H1 (cell line): ENCODE data around the gene CPXM2. TPM values are rescaled to one million over a fixed set of nuclear protein-coding genes. Genes with fewer than 3 reads are reported as not detected.
A peak's percentile ranks its signal among the peaks of the same experiment; 100 is the strongest.

Experiments
- CTCF ChIA-PET: fragments of 300-600 bp; sonication (Branson Sonifier 250); formaldehyde crosslinking; loops from one replicate; lab custom pipeline; 2021; ENCODE audit not compliant: partially characterized antibody; lab: Charles Lee
- POLR2A ChIA-PET: fragments of 300-600 bp; sonication (Branson Sonifier 250); formaldehyde crosslinking; loops from one replicate; lab custom pipeline; 2021; ENCODE audit warnings: inconsistent platforms; ENCODE audit not compliant: partially characterized antibody; lab: Charles Lee
- DNase-seq, 2 experiments: peaks; one replicate each; pipeline versions ENCODE4 v3.0.0 to v3.0.0-alpha.2; 2010 to 2022; ENCODE audit warnings: low spot score in 2 of 2, low read depth in 1 of 2, mixed read lengths in 1 of 2
- FAIRE-seq: peaks from 2 replicates; lab custom pipeline; 2011; peaks lifted over from hg19 to GRCh38; lab: Jason Lieb, UNC
- H2AFZ ChIP-seq: 2 replicates; pipeline ENCODE4 v1.8.1; 2012; ENCODE audit warnings: low read length, inconsistent platforms
- H2AK5ac ChIP-seq: 2 replicates; pipeline ENCODE4 v1.6.1; 2013; ENCODE audit warnings: low read depth, low read length
- H2BK120ac ChIP-seq: replicated peaks from 2 replicates; pipeline ENCODE3; 2013; ENCODE audit warnings: low read depth, low read length, inconsistent platforms
- H2BK12ac ChIP-seq: 2 replicates; pipeline ENCODE4 v1.6.1; 2013; ENCODE audit warnings: low read depth, low read length
- H2BK15ac ChIP-seq: 2 replicates; pipeline ENCODE4 v1.6.1; 2013; ENCODE audit warnings: low read length
- H2BK20ac ChIP-seq: 2 replicates; pipeline ENCODE4 v1.6.1; 2013; ENCODE audit warnings: low read length
- H2BK5ac ChIP-seq: 2 replicates; pipeline ENCODE4 v1.6.1; 2013; ENCODE audit warnings: low read depth, low read length
- H3K14ac ChIP-seq: 2 replicates; pipeline ENCODE4 v1.6.1; 2013; ENCODE audit warnings: inconsistent platforms; ENCODE audit not compliant: insufficient read length
- H3K18ac ChIP-seq: 2 replicates; pipeline ENCODE4 v1.6.1; 2013; ENCODE audit warnings: low read length; ENCODE audit errors: extremely low read depth
- H3K23ac ChIP-seq: 2 replicates; pipeline ENCODE4 v1.6.1; 2013; ENCODE audit warnings: inconsistent platforms; ENCODE audit not compliant: insufficient read length
- H3K23me2 ChIP-seq: 2 replicates; pipeline ENCODE4 v1.6.1; 2013; ENCODE audit warnings: low read depth, low read length
- H3K27ac ChIP-seq: 2 replicates; pipeline ENCODE4 v1.6.1; 2011; ENCODE audit warnings: low read depth, low read length, inconsistent platforms
- H3K27me3 ChIP-seq, 4 experiments: replicated peaks in 1 of 4; 1 replicate in 1 of 4; 2 replicates in 3 of 4; pipeline versions ENCODE4 v1.6.1 to v1.8.1; 2011 to 2013; ENCODE audit warnings: low read length in 3 of 4, mild to moderate bottlenecking in 3 of 4, inconsistent platforms in 2 of 4, mixed read lengths in 2 of 4, moderate library complexity in 1 of 4; ENCODE audit not compliant: control insufficient read depth in 3 of 4, insufficient read depth in 3 of 4; ENCODE audit errors: extremely low read depth in 1 of 4
- H3K36me3 ChIP-seq, 4 experiments: 2 replicates each; pipeline versions ENCODE4 v1.6.1 to v1.8.1; 2011 to 2013; ENCODE audit warnings: mild to moderate bottlenecking in 4 of 4, low read length in 3 of 4, moderate library complexity in 2 of 4, control low read depth in 1 of 4, inconsistent platforms in 1 of 4; ENCODE audit not compliant: insufficient read depth in 4 of 4, control insufficient read depth in 2 of 4
- H3K4ac ChIP-seq: replicated peaks from 2 replicates; pipeline ENCODE3; 2013; ENCODE audit warnings: low read length, low read depth, mixed read lengths, inconsistent platforms; ENCODE audit not compliant: insufficient read length
- H3K4me1 ChIP-seq, 4 experiments: replicated peaks in 1 of 4; 1 replicate in 1 of 4; 2 replicates in 3 of 4; pipeline versions ENCODE4 v1.6.1 to v1.8.1; 2011 to 2013; ENCODE audit warnings: low read length in 3 of 4, inconsistent platforms in 2 of 4, mixed read lengths in 1 of 4; ENCODE audit not compliant: insufficient read depth in 4 of 4, control insufficient read depth in 3 of 4
- H3K4me2 ChIP-seq, 2 experiments: 2 replicates each; pipeline versions ENCODE4 v1.6.1 to v1.8.1; 2011 to 2013; ENCODE audit warnings: low read depth in 2 of 2, low read length in 2 of 2, control low read depth in 1 of 2, inconsistent platforms in 1 of 2, mild to moderate bottlenecking in 1 of 2; ENCODE audit not compliant: insufficient read depth in 1 of 2
- H3K4me3 ChIP-seq, 4 experiments: fragments of 200-600, 300-600 bp in 1 of 4; sonication (generic), shearing (Covaris generic), sonication (Bioruptor Twin) in 1 of 4; 2 replicates each; pipeline versions ENCODE4 v1.5.1 to v1.8.1; 2011 to 2016; ENCODE audit warnings: low read length in 4 of 4, low read depth in 3 of 4, control low read depth in 2 of 4, inconsistent platforms in 2 of 4, mild to moderate bottlenecking in 2 of 4, mixed read lengths in 1 of 4, moderate library complexity in 1 of 4; ENCODE audit not compliant: insufficient read depth in 2 of 4; ENCODE audit errors: extremely low read depth in 1 of 4
- H3K56ac ChIP-seq: replicated peaks from 2 replicates; pipeline ENCODE3; 2013; ENCODE audit warnings: low read depth, mild to moderate bottlenecking, mixed read lengths, low read length, inconsistent platforms; ENCODE audit not compliant: insufficient read length
- H3K79me1 ChIP-seq: 2 replicates; pipeline ENCODE4 v1.6.1; 2013; ENCODE audit warnings: low read depth, low read length, control low read depth
- H3K79me2 ChIP-seq, 2 experiments: 2 replicates each; pipeline versions ENCODE4 v1.6.1 to v1.8.1; 2012 to 2013; ENCODE audit warnings: low read length in 2 of 2, mild to moderate bottlenecking in 2 of 2, inconsistent platforms in 1 of 2; ENCODE audit not compliant: insufficient read depth in 2 of 2, control insufficient read depth in 1 of 2
- H3K9ac ChIP-seq, 4 experiments: replicated peaks in 1 of 4; 1 replicate in 1 of 4; 2 replicates in 3 of 4; pipeline versions ENCODE4 v1.6.1 to v1.8.1; 2011 to 2013; ENCODE audit warnings: low read depth in 3 of 4, low read length in 3 of 4, control low read depth in 2 of 4, mild to moderate bottlenecking in 2 of 4, moderate library complexity in 2 of 4, inconsistent platforms in 1 of 4; ENCODE audit errors: extremely low read depth in 1 of 4
- H3K9me3 ChIP-seq, 2 experiments: 2 replicates each; pipeline versions ENCODE4 v1.6.1 to v1.8.1; 2012 to 2013; ENCODE audit warnings: mild to moderate bottlenecking in 2 of 2, moderate library complexity in 2 of 2, control low read depth in 1 of 2, inconsistent platforms in 1 of 2, low read depth in 1 of 2, low read length in 1 of 2, mixed read lengths in 1 of 2; ENCODE audit not compliant: insufficient read depth in 2 of 2
- H4K20me1 ChIP-seq, 2 experiments: replicated peaks in 1 of 2; 2 replicates each; pipeline versions ENCODE3 to v1.8.1; 2011 to 2013; ENCODE audit warnings: inconsistent platforms in 2 of 2, low read length in 2 of 2, mild to moderate bottlenecking in 1 of 2; ENCODE audit not compliant: insufficient read depth in 2 of 2, control insufficient read depth in 1 of 2
- H4K5ac ChIP-seq: 2 replicates; pipeline ENCODE4 v1.6.1; 2013; ENCODE audit warnings: low read length, low read depth, mixed read lengths, inconsistent platforms; ENCODE audit not compliant: insufficient read length
- H4K8ac ChIP-seq: 2 replicates; pipeline ENCODE4 v1.8.0; 2013; ENCODE audit warnings: mild to moderate bottlenecking, moderate library complexity, low read length, inconsistent platforms; ENCODE audit not compliant: insufficient read depth; ENCODE audit errors: extremely low read depth
- H4K91ac ChIP-seq: replicated peaks from 2 replicates; pipeline ENCODE3; 2013; ENCODE audit warnings: low read length, mixed read lengths, inconsistent platforms; ENCODE audit not compliant: insufficient read length
- E2F6 ChIP-seq: IDR thresholded peaks from 2 replicates; pipeline ENCODE4 v1.6.1; 2012; ENCODE audit warnings: inconsistent platforms
- HDAC2 ChIP-seq, 2 experiments: fragments of 300-600 bp in 1 of 2; sonication (generic) in 1 of 2; IDR thresholded peaks; 2 replicates each; pipeline ENCODE4 v1.6.1; 2011 to 2012; ENCODE audit warnings: low read depth in 2 of 2, low read length in 2 of 2, mild to moderate bottlenecking in 2 of 2, moderate library complexity in 2 of 2, borderline replicate concordance in 1 of 2, inconsistent platforms in 1 of 2
- KDM4A ChIP-seq: IDR thresholded peaks from one replicate; pipeline ENCODE4 v1.7.1; 2012; ENCODE audit warnings: low read depth, mild to moderate bottlenecking, moderate library complexity, low read length, inconsistent platforms; ENCODE audit not compliant: severe bottlenecking
- POU5F1 ChIP-seq: IDR thresholded peaks from 2 replicates; pipeline ENCODE4 v1.6.1; 2011; ENCODE audit warnings: low read depth, mild to moderate bottlenecking, low read length, moderate library complexity
- RBBP5 ChIP-seq: IDR thresholded peaks from 2 replicates; pipeline ENCODE4 v1.7.1; 2012; ENCODE audit warnings: low read depth, mild to moderate bottlenecking, inconsistent platforms, low read length, moderate library complexity, borderline replicate concordance
- SP4 ChIP-seq: IDR thresholded peaks from 2 replicates; pipeline ENCODE4 v1.6.1; 2012; ENCODE audit warnings: low read length, inconsistent platforms
- WGBS, 2 experiments: shearing (Covaris generic) in 1 of 2; methylation state at CpG; one replicate each; pipeline versions ENCODE4 v1.1.6 to v1.1.7; 2013 to 2015; ENCODE audit warnings: low lambda C conversion rate in 2 of 2, mixed read lengths in 2 of 2, inconsistent platforms in 1 of 2, low coverage in 1 of 2, missing lambda C conversion rate in 1 of 2; ENCODE audit not compliant: insufficient replicate concordance in 2 of 2, insufficient coverage in 1 of 2, insufficient read length in 1 of 2; ENCODE audit errors: extremely low coverage in 1 of 2, missing lambda C conversion rate in 1 of 2; 5-methylcytosine and 5-hydroxymethylcytosine counted together
- polyA plus RNA-seq, 7 experiments: library from polyadenylated mRNA; depleted of rRNA in 3 of 7; stranded (reverse) in 5 of 7; unstranded in 2 of 7; fragments of >200 nt in 5 of 7; fragments of 200-250 nt in 2 of 7; gene quantifications; 1 replicate in 5 of 7; 2 replicates in 1 of 7; 4 replicates in 1 of 7; pipeline versions ENCODE4 v1.2.1 to v1.2.3, GENCODE V29; 2011 to 2013; ENCODE audit warnings: missing spikeins in 2 of 7, mixed read lengths in 2 of 7
- total RNA-seq: library from RNA; stranded (reverse); fragmentation: NEBNext Ultra II Directional; extraction: Animal tissue kit (Norgen Biotek cat#: 25700); gene quantifications from 2 replicates; pipeline ENCODE4 v1.2.1, GENCODE V29; 2021

The CPXM2 gene
- total and polyA plus RNA-seq, 2 of the 8 experiments (the other 6 are each of a cell fraction or from before 2014, with no cell fraction given): 2.4 to 2.9 TPM

GRCh38 chr10:123890756-123891143 lies 857 bp downstream of the CPXM2 start:
- CTCF ChIA-PET: interaction anchor here (0.6 to 2.1 kb wide), 13 partner anchors 14 to 227 kb away, joined by 3 to 8 read pairs (median 4); no protein-coding TSS in a partner anchor
- no peak overlapping the region for H4K5ac ChIP-seq
- TF ChIP-seq POU5F1 (no peak), SP4 (no peak), HDAC2 (IDR thresholded peaks at IDR 0.05; ENCODE audit: borderline replicate concordance in 1 of 2, low read depth in 2 of 2, low read length in 2 of 2) (no peak), E2F6 (no peak), KDM4A (no peak), RBBP5 (no peak)

More at GRCh38 chr10:123890756-123891143, 857 bp downstream of the CPXM2 start:
- FAIRE-seq: no peak
- peak overlapping the region; percentile 47 to 97 for H3K4me2 ChIP-seq
- no peak overlapping the region for H3K9ac ChIP-seq
- WGBS, 2 experiments: 77% methylated on average over 6 of the region's 6 CpGs; no CpG with 5 or more reads in 1 of the 2 experiments
- no peak overlapping the region for H4K91ac ChIP-seq
- H3K79me1 ChIP-seq: no peaks in the 10 kb centered on the region
- H4K20me1 ChIP-seq: peaks cover 0 to 2% of the 10 kb centered on the region in 2 experiments
- H3K27ac ChIP-seq: no peak overlapping the region
- no peak overlapping the region for H2BK15ac ChIP-seq
- peak overlapping the region; percentile 43 for H2AFZ ChIP-seq
- peak overlapping the region; percentile 35; the same call in 1 of the 2 replicates for H2BK12ac ChIP-seq
- peaks cover 0 to 30% (median 19%) of the 10 kb centered on the region in 4 experiments; a peak in 5 of 7 replicates for H3K27me3 ChIP-seq
- H3K23ac ChIP-seq: no peak overlapping the region
- peaks cover 9% of the 10 kb centered on the region; the same call in 1 of the 2 replicates for H3K23me2 ChIP-seq
- no peak overlapping the region for H2BK120ac ChIP-seq
- no peaks in the 10 kb centered on the region for H3K79me2 ChIP-seq
- POLR2A ChIA-PET: no interaction called here
- peak overlapping the region; percentile 35 to 82 (median 52) for H3K4me3 ChIP-seq
- H2AK5ac ChIP-seq: no peak overlapping the region
- no peak overlapping the region for H4K8ac ChIP-seq
- H3K4me1 ChIP-seq: peaks cover 0 to 7% (median 5%) of the 10 kb centered on the region in 4 experiments; a peak in 4 of 7 replicates
- no peak overlapping the region for H3K14ac ChIP-seq
- H3K56ac ChIP-seq: no peak overlapping the region
- no peaks in the 10 kb centered on the region for H3K36me3 ChIP-seq
- H3K9me3 ChIP-seq: no peaks in the 10 kb centered on the region; a peak in 1 of 4 replicates
- no peak for DNase-seq
- no peak overlapping the region for H2BK5ac ChIP-seq
- H3K4ac ChIP-seq: no peak overlapping the region
- no peak overlapping the region for H3K18ac ChIP-seq
- H2BK20ac ChIP-seq: no peak overlapping the region
